ENCODE data around the gene ABCC6. TPM values are rescaled to one million over a fixed set of nuclear protein-coding genes. Genes with fewer than 3 reads are reported as not detected.
A peak's percentile ranks its signal among the peaks of the same experiment; 100 is the strongest.

ABCC6 gene
- total RNA-seq, 1 donor = 0.63 TPM

DNA sequence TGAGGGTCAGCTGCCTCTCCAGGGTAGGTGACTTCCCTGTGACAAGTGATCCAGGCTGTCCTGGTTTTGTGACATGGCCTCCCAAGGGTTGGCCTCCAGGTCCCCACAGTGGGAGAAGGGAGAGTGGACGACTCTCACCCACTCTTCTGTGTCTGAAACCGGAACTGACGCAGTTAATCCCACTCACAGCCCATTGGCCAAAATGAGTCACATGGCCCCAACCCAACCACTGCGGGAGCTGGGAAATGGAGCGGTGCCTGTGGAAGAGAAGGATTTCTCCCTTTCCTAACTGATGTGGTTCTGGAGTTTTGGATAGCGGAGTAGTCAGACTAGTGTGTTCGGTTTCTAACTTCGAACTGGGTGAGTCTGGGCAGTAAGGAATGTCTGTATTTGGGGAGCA lies 79.4 kb downstream of the ABCC6 start:
- TF ChIP-seq, protein P1, sequence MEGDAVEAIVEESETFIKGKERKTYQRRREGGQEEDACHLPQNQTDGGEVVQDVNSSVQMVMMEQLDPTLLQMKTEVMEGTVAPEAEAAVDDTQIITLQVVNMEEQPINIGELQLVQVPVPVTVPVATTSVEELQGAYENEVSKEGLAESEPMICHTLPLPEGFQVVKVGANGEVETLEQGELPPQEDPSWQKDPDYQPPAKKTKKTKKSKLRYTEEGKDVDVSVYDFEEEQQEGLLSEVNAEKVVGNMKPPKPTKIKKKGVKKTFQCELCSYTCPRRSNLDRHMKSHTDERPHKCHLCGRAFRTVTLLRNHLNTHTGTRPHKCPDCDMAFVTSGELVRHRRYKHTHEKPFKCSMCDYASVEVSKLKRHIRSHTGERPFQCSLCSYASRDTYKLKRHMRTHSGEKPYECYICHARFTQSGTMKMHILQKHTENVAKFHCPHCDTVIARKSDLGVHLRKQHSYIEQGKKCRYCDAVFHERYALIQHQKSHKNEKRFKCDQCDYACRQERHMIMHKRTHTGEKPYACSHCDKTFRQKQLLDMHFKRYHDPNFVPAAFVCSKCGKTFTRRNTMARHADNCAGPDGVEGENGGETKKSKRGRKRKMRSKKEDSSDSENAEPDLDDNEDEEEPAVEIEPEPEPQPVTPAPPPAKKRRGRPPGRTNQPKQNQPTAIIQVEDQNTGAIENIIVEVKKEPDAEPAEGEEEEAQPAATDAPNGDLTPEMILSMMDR (IDR thresholded peaks at IDR 0.05; ENCODE audit: insufficient read depth, low read length) = no peak
- H3K4me3 ChIP-seq (ENCODE audit: low read depth, low read length) = no peak overlapping the region
- no peak for DNase-seq (ENCODE audit: low read depth)

DNA sequence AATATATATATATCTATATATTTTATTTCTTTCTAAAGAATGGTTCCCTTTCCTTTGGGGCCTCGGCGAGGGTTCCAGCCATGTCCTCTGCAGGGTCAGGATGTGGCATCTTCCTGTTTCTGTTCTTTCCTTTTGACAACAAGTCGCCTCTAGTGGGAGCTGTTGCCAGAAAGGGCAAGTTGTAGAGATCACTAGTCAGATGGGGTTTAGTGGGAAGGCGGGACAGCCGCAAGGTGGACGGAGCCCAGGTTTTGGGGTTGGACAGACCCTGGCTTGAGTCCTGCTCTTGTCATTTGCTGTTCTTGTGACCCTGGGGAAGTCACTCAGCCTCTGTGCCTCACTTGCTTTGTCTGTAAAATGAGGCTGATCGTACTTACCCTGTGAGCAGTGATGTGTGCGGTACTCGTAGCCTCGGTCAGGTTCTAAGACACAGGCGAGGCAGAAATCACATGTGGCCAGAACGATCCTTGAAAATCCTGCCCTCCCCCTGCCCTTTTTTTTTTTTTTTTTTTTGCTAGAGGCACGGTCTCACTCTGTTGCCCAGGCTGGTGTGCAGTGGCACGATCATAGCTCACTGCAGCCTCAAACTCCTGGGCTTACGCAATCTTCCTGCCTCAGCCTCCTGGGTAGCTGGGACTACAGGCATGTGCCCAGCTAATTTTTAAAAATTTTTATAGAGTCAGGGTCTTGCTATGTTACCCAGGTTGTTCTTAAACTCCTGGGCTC lies 80.1 kb downstream of the ABCC6 start:
- DNase-seq (ENCODE audit: low read depth) = no peak
- TF ChIP-seq, protein P1 (IDR thresholded peaks at IDR 0.05; ENCODE audit: insufficient read depth, low read length) = peak; percentile 25
- no peak overlapping the region for H3K4me3 ChIP-seq (ENCODE audit: low read depth, low read length)

DNA sequence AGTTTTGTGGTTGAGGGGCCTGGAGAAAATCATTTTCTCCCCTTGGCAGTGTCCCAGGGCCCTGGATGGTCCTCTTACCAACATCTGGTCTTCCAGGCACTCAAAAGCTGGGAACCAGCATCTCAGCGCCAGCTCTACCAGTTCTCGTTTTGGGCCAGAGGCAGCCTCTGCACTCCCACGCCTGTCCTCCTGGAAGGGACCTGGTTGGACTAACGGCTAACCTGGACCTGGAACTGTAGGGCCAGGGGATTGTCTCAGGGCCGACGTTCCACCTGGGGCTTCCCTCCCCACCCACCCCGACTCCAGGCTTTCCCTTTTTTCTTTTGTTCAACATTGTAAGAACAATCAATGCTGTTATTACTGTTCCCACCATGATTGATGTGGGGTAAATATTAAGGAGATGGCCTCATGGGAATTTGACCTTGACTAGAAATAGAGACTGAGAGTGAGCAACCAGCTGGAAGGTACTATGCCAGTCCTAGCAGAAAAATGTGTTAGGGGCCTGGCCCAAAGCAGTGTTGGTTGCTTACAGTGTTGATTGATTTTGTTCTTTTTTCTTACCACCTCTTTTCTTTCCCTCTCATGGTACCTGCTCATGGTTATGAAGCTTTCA lies 81.4 kb downstream of the ABCC6 start:
- DNase-seq (ENCODE audit: low read depth) = no peak
- no peak overlapping the region for H3K4me3 ChIP-seq (ENCODE audit: low read depth, low read length)
- TF ChIP-seq, protein P1 (IDR thresholded peaks at IDR 0.05; ENCODE audit: insufficient read depth, low read length) = no peak

DNA sequence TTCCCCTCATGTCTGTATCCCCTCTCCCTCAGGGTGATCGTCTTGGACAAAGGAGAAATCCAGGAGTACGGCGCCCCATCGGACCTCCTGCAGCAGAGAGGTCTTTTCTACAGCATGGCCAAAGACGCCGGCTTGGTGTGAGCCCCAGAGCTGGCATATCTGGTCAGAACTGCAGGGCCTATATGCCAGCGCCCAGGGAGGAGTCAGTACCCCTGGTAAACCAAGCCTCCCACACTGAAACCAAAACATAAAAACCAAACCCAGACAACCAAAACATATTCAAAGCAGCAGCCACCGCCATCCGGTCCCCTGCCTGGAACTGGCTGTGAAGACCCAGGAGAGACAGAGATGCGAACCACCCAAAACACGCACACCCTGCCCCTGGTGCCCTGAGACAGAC lies 82.2 kb downstream of the ABCC6 start:
- TF ChIP-seq, protein P1 (IDR thresholded peaks at IDR 0.05; ENCODE audit: insufficient read depth, low read length) = no peak
- H3K4me3 ChIP-seq (ENCODE audit: low read depth, low read length) = no peak overlapping the region
- DNase-seq (ENCODE audit: low read depth) = no peak

DNA sequence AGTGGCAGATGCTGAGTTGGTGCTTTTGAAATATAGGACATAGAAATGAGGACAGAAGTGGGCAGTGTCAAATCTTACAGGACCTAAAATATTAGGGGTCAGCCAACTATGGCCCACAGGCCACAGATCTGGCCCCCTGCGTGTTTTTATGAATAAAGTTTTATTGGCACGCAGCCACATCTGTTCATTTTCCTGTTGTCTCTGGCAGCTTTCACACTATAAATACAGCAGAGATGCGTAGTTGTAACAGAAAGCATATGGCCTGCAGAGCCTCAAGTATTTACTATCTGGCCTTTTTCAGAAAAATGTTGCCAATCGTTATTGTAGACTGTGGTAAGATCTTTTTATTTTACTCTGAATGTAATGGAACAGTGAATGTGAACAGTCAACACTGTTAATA lies 82.8 kb downstream of the ABCC6 start:
- no peak for DNase-seq (ENCODE audit: low read depth)
- H3K4me3 ChIP-seq (ENCODE audit: low read depth, low read length) = no peak overlapping the region
- TF ChIP-seq, protein P1 (IDR thresholded peaks at IDR 0.05; ENCODE audit: insufficient read depth, low read length) = no peak

DNA sequence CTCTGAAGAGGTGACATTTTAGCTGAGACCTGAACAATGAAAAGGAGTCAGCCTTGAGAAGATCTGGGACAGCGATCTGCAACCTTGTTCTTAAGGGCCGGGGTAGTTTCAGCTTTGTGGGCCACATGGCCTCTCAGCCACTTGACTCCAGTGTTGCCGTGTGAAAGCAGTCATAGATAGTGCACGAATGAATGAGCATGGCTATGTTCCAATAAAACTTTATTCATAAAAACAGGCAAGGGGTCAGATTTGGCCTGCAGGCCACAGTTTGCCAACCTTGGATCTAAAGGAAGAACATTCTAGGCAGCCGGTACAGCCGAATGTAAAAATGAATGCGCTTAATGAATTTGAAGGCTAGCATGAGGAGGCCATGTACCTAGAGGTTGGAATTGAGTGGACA lies 83.5 kb downstream of the ABCC6 start:
- no peak overlapping the region for H3K4me3 ChIP-seq (ENCODE audit: low read depth, low read length)
- TF ChIP-seq, protein P1 (IDR thresholded peaks at IDR 0.05; ENCODE audit: insufficient read depth, low read length) = no peak
- no peak for DNase-seq (ENCODE audit: low read depth)
